GM23338 (cell line): ENCODE results near the gene PHACTR1. TPM values are rescaled to one million over a fixed set of nuclear protein-coding genes. Genes with fewer than 3 reads are reported as not detected.

ENCODE experiments used
- ATAC-seq: fragments of 200-7000 bp; cut with Tn5 transposase; 3 replicates; pipeline ENCODE4 v1.9.1; 2020
- DNase-seq: peaks from one replicate; pipeline ENCODE4 v3.0.0-alpha.2; 2015; ENCODE audit warnings: low spot score
- H2AFZ ChIP-seq: fragments of 200-600 bp; sonication (generic); 2 replicates; pipeline ENCODE4 v1.8.0; 2016; ENCODE audit warnings: antibody characterized with exemption, mild to moderate bottlenecking, moderate library complexity
- H3F3A ChIP-seq: fragments of 200-600 bp; sonication (generic); replicated peaks from 2 replicates; pipeline ENCODE4 v1.8.0; 2017; ENCODE audit warnings: antibody characterized with exemption, mixed run types, low read depth
- H3K27ac ChIP-seq: fragments of 200-600 bp; sonication (generic); 2 replicates; pipeline ENCODE4 v1.6.1; 2016; ENCODE audit warnings: low read depth
- H3K27me3 ChIP-seq: fragments of 200-600 bp; sonication (generic); 2 replicates; pipeline ENCODE4 v1.8.0; 2016; ENCODE audit warnings: mild to moderate bottlenecking, mixed run types, moderate library complexity; ENCODE audit not compliant: insufficient read depth
- H3K36me3 ChIP-seq: fragments of 200-600 bp; sonication (generic); 2 replicates; pipeline ENCODE4 v1.8.0; 2016; ENCODE audit warnings: mild to moderate bottlenecking; ENCODE audit not compliant: insufficient read depth
- H3K4me1 ChIP-seq: fragments of 200-600 bp; sonication (generic); 2 replicates; pipeline ENCODE4 v1.8.0; 2016; ENCODE audit warnings: mild to moderate bottlenecking, moderate library complexity; ENCODE audit not compliant: insufficient read depth
- H3K4me2 ChIP-seq: fragments of 200-600 bp; sonication (generic); 2 replicates; pipeline ENCODE4 v1.7.1; 2017; ENCODE audit warnings: mixed run types
- H3K4me3 ChIP-seq: fragments of 200-600 bp; sonication (generic); 2 replicates; pipeline ENCODE4 v1.6.1; 2016; ENCODE audit warnings: mixed run types
- H3K79me2 ChIP-seq: fragments of 200-600 bp; sonication (generic); replicated peaks from 2 replicates; pipeline ENCODE4 v1.8.0; 2017; ENCODE audit warnings: mild to moderate bottlenecking; ENCODE audit not compliant: insufficient read depth
- H3K9me2 ChIP-seq: fragments of 200-600 bp; sonication (generic); 2 replicates; pipeline ENCODE4 v1.8.0; 2017; ENCODE audit not compliant: insufficient read depth
- H4K20me1 ChIP-seq: fragments of 200-600 bp; sonication (generic); replicated peaks from 2 replicates; pipeline ENCODE4 v1.8.0; 2017; ENCODE audit warnings: mild to moderate bottlenecking; ENCODE audit not compliant: insufficient read depth
- H3K27ac Mint-ChIP-seq: 2 replicates; pipeline ENCODE4 v1.8.0; 2020; ENCODE audit warnings: inconsistent platforms, mild to moderate bottlenecking, moderate library complexity, mixed read lengths
- H3K27me3 Mint-ChIP-seq: 3 replicates; pipeline ENCODE4 v1.8.0; 2022; ENCODE audit warnings: low read depth, mild to moderate bottlenecking, moderate library complexity, mixed read lengths, inconsistent platforms; ENCODE audit not compliant: insufficient read depth, poor library complexity
- H3K36me3 Mint-ChIP-seq: 3 replicates; pipeline ENCODE4 v1.8.0; 2021; ENCODE audit warnings: low read depth, mild to moderate bottlenecking, inconsistent platforms, moderate library complexity, mixed read lengths
- H3K4me1 Mint-ChIP-seq: 3 replicates; pipeline ENCODE4 v1.8.0; 2020; ENCODE audit warnings: mild to moderate bottlenecking, inconsistent platforms, mixed read lengths
- H3K4me3 Mint-ChIP-seq: 3 replicates; pipeline ENCODE4 v1.8.0; 2021; ENCODE audit warnings: moderate library complexity, mild to moderate bottlenecking, inconsistent platforms, mixed read lengths
- H3K9me3 Mint-ChIP-seq: 3 replicates; pipeline ENCODE4 v1.8.0; 2020; ENCODE audit warnings: moderate library complexity, mild to moderate bottlenecking, inconsistent platforms, mixed read lengths
- CREB1 ChIP-seq: fragments of 250-450 bp; sonication (Bioruptor Pico); IDR thresholded peaks from 2 replicates; pipeline ENCODE4 v1.5.0; 2020; ENCODE audit warnings: low read depth, mild to moderate bottlenecking, moderate library complexity
- EZH2 ChIP-seq: fragments of 200-600 bp; sonication (generic); IDR thresholded peaks from one replicate; pipeline ENCODE4 v1.8.0; 2017; ENCODE audit warnings: antibody characterized with exemption, mild to moderate bottlenecking, low read depth; ENCODE audit not compliant: unreplicated experiment
- EZH2phosphoT487 ChIP-seq: fragments of 200-600 bp; sonication (generic); IDR thresholded peaks from one replicate; pipeline ENCODE4 v1.8.1; 2018; ENCODE audit warnings: antibody characterized with exemption; ENCODE audit not compliant: unreplicated experiment
- JUNB ChIP-seq: IDR thresholded peaks from one replicate; pipeline ENCODE4 v1.6.1; 2016; ENCODE audit warnings: antibody characterized with exemption; ENCODE audit not compliant: unreplicated experiment
- NANOG ChIP-seq: IDR thresholded peaks from 2 replicates; pipeline ENCODE4 v1.6.1; 2016; ENCODE audit warnings: antibody characterized with exemption, borderline replicate concordance
- POLR2AphosphoS5 ChIP-seq: IDR thresholded peaks from 2 replicates; pipeline ENCODE4 v1.6.1; 2016; ENCODE audit warnings: antibody characterized with exemption, low read depth
- STAT1 ChIP-seq: IDR thresholded peaks from one replicate; pipeline ENCODE4 v1.6.1; 2016; ENCODE audit warnings: antibody characterized with exemption; ENCODE audit not compliant: unreplicated experiment
- ZNF114 ChIP-seq: fragments of 250-450 bp; sonication (Bioruptor Pico); IDR thresholded peaks from 2 replicates; pipeline ENCODE4 v1.5.0; 2020; ENCODE audit warnings: mild to moderate bottlenecking, moderate library complexity
- ZNF331 ChIP-seq: fragments of 250-450 bp; sonication (Bioruptor Pico); IDR thresholded peaks from 2 replicates; pipeline ENCODE4 v1.5.0; 2020; ENCODE audit warnings: low read depth, mild to moderate bottlenecking, moderate library complexity
- polyA plus RNA-seq: library from polyadenylated mRNA; unstranded; fragments of >200 nt; fragmentation: Nextera tagmentation; extraction: Ambion mirVana; gene quantifications from 2 replicates; pipeline ENCODE4 v1.2.1, GENCODE V29; 2016
- total RNA-seq: library from RNA; depleted of rRNA; stranded (reverse); fragments of >200 nt; shearing (Covaris generic); gene quantifications from 2 replicates; pipeline ENCODE4 v1.2.3, GENCODE V29; 2014
- TF ChIP-seq, protein P1 (sequence below): IDR thresholded peaks from one replicate; pipeline ENCODE4 v1.6.1; 2018; ENCODE audit warnings: antibody characterized with exemption; ENCODE audit not compliant: unreplicated experiment
- TF ChIP-seq, protein P2 (sequence below), 2 experiments: fragments of 200-600 bp in 1 of 2; sonication (generic) in 1 of 2; conservative IDR thresholded peaks; 2 replicates each; pipeline versions ENCODE4 v1.5.1 to v1.6.1; 2016 to 2017; ENCODE audit warnings: antibody characterized with exemption in 2 of 2, low read depth in 2 of 2, mild to moderate bottlenecking in 2 of 2, moderate library complexity in 1 of 2
- TF ChIP-seq, protein P3 (sequence below): IDR thresholded peaks from 2 replicates; pipeline ENCODE4 v1.6.1; 2016; ENCODE audit warnings: antibody characterized with exemption

Gene PHACTR1
- total and polyA plus RNA-seq, 2 experiments from 2014 or later = 5.9 to 19.3 TPM

DNA sequence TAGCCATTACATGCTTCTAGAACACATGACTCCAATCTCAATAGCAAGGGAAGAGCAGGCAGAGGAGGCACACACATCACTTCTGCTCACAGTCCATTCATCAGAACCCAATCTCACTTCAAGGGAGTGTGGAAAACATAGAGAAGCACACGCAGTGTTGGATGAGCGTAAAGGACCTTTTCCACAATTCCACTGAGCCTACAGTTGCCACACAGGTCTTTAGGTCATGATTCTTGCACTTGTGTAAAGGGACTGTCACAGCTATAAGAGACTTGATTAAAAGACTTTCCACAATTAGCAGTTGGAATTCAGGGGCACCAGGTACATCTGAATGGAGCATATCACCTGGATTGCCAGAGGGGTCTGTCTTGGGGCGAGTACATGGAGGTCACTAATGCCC lies 525.6 kb downstream of the PHACTR1 start:
- DNase-seq (no peak), ATAC-seq (no peak)
- H3K4me3 ChIP-seq = no peak overlapping the region
- no peaks in the 10 kb centered on the region for H3K79me2 ChIP-seq
- no peak overlapping the region for H3K27ac ChIP-seq
- no peaks in the 10 kb centered on the region for H3F3A ChIP-seq
- peaks cover 8% of the 10 kb centered on the region; the same call in 2 of the 3 replicates for H3K9me3 Mint-ChIP-seq
- H3K9me2 ChIP-seq = no peaks in the 10 kb centered on the region
- peaks cover 1% of the 10 kb centered on the region for H3K27me3 Mint-ChIP-seq
- H3K36me3 ChIP-seq = 0 out of 2 replicates have a peak, but pooled peaks cover 4% of the 10 kb centered on the region
- TF ChIP-seq JUNB (no peak), EZH2phosphoT487 (no peak), POLR2AphosphoS5 (no peak), ZNF331 (no peak), EZH2 (no peak), STAT1 (no peak), NANOG (no peak), CREB1 (CRISPR knock-in tag) (no peak), ZNF114 (CRISPR knock-in tag) (no peak)
- TF ChIP-seq, protein P1, sequence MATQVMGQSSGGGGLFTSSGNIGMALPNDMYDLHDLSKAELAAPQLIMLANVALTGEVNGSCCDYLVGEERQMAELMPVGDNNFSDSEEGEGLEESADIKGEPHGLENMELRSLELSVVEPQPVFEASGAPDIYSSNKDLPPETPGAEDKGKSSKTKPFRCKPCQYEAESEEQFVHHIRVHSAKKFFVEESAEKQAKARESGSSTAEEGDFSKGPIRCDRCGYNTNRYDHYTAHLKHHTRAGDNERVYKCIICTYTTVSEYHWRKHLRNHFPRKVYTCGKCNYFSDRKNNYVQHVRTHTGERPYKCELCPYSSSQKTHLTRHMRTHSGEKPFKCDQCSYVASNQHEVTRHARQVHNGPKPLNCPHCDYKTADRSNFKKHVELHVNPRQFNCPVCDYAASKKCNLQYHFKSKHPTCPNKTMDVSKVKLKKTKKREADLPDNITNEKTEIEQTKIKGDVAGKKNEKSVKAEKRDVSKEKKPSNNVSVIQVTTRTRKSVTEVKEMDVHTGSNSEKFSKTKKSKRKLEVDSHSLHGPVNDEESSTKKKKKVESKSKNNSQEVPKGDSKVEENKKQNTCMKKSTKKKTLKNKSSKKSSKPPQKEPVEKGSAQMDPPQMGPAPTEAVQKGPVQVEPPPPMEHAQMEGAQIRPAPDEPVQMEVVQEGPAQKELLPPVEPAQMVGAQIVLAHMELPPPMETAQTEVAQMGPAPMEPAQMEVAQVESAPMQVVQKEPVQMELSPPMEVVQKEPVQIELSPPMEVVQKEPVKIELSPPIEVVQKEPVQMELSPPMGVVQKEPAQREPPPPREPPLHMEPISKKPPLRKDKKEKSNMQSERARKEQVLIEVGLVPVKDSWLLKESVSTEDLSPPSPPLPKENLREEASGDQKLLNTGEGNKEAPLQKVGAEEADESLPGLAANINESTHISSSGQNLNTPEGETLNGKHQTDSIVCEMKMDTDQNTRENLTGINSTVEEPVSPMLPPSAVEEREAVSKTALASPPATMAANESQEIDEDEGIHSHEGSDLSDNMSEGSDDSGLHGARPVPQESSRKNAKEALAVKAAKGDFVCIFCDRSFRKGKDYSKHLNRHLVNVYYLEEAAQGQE = no peak
- TF ChIP-seq, protein P2, sequence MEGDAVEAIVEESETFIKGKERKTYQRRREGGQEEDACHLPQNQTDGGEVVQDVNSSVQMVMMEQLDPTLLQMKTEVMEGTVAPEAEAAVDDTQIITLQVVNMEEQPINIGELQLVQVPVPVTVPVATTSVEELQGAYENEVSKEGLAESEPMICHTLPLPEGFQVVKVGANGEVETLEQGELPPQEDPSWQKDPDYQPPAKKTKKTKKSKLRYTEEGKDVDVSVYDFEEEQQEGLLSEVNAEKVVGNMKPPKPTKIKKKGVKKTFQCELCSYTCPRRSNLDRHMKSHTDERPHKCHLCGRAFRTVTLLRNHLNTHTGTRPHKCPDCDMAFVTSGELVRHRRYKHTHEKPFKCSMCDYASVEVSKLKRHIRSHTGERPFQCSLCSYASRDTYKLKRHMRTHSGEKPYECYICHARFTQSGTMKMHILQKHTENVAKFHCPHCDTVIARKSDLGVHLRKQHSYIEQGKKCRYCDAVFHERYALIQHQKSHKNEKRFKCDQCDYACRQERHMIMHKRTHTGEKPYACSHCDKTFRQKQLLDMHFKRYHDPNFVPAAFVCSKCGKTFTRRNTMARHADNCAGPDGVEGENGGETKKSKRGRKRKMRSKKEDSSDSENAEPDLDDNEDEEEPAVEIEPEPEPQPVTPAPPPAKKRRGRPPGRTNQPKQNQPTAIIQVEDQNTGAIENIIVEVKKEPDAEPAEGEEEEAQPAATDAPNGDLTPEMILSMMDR (conservative IDR thresholded peaks at IDR 0.05; ENCODE audit: low read depth in 2 of 2) = no peak
- TF ChIP-seq, protein P3, sequence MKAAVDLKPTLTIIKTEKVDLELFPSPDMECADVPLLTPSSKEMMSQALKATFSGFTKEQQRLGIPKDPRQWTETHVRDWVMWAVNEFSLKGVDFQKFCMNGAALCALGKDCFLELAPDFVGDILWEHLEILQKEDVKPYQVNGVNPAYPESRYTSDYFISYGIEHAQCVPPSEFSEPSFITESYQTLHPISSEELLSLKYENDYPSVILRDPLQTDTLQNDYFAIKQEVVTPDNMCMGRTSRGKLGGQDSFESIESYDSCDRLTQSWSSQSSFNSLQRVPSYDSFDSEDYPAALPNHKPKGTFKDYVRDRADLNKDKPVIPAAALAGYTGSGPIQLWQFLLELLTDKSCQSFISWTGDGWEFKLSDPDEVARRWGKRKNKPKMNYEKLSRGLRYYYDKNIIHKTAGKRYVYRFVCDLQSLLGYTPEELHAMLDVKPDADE = no peak
- H2AFZ ChIP-seq = no peak overlapping the region
- peaks cover 5% of the 10 kb centered on the region; the same call in 2 of the 3 replicates for H3K4me1 Mint-ChIP-seq
- H3K4me1 ChIP-seq = no peaks in the 10 kb centered on the region; the same call in 1 of the 2 replicates
- H3K4me2 ChIP-seq = no peak overlapping the region
- no peaks in the 10 kb centered on the region for H4K20me1 ChIP-seq
- no peak overlapping the region for H3K27ac Mint-ChIP-seq
- H3K36me3 Mint-ChIP-seq = peaks cover 10% of the 10 kb centered on the region; the same call in 2 of the 3 replicates
- H3K27me3 ChIP-seq = no peaks in the 10 kb centered on the region
- no peak overlapping the region for H3K4me3 Mint-ChIP-seq
